KBM-7 (cell line): ENCODE data around the gene HLA-G.
"Not testable (repeated sequence)": the region's sequence is repeated elsewhere in the genome, so short reads cannot be mapped to it uniquely, and the experiment has no call there.

Experiments used
- DNase-seq: peaks from one replicate; pipeline ENCODE4 v3.0.0-alpha.2; 2015
- in situ Hi-C: fragments of 300-500 bp; cut with MboI; formaldehyde crosslinking; loops from 2 replicates; pipeline ENCODE4 v1.14.3; 2020; ENCODE audit warnings: low sequenced_read_pairs, low pct_unique_long_range_greater_than_20kb, mixed read lengths

Gene HLA-G

DNA sequence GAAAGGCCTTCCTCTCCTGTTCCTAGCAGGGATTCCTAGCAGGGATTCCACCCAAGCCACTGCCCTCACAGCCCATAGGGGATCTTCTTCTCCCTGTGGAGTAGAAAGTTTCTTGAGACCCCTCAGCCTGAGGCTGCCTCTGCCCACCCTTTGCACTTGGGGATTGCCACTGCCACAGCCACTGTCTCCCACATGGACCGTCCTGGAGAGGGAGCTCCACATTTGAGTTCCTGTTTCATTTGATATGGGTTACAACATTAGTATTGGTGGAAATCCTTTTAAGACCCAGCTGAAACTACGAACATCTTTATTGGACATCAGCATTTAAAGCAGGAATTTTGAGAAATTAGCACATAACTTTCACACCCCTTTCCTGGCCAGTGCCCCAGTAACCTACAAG is 25.6 kb downstream of the HLA-G start:
- in situ Hi-C loops = no loop called here
- DNase-seq = no peak

DNA sequence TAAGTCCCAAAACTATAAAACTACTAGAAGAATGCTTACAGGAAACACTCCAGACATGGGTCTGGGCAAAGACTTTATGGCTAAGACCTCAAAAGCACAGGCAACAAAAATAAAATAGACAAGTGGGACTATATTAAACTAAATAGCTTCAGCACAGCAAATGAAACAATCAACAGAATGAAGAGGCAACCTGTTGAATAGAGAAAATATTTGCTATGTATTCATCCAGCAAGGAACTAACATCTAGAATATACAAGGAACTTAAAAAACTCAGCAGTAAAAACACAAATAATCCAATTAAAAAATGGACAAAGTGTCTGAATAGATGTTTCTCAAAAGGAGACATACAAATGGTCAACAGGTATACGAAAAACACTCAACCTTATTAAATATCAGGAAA is 30.4 kb downstream of the HLA-G start:
- DNase-seq = no peak
- in situ Hi-C loops = no loop called here

DNA sequence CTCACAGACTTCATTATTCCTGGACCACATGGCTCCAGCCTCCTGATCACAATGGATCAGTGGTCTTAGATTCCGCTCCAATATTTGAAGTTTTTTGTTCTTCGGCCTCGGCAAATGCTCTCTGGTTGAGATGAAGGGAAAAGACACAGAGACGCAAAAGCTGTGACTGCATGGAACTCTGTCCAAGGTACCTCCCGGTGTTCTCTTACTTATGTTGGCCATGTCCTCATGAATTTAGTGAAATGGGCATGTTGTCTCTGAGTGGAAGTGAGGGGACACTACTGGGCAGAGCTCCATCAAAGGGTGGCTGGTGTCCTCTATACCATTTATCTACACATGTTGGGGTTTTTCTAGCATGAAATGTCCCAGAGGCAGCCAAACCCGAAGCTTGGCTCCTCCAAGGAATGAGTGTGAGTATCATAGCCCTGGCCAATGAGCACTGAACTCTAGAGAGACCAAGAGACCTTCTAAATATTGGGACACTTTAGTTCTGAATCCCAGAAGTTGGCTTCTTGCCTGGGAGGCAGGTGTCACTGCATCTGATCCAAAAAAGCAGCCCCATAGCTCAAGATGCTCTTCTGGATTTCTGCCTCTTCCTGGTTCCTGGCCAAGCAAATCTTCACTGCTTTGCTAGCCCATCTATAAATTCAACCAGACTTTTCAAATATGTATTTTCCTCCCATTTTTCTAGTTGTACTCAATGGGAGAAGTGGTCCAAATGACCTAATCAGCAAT is 34.1 kb downstream of the HLA-G start:
- DNase-seq = no peak
- in situ Hi-C loops = no loop called here

DNA sequence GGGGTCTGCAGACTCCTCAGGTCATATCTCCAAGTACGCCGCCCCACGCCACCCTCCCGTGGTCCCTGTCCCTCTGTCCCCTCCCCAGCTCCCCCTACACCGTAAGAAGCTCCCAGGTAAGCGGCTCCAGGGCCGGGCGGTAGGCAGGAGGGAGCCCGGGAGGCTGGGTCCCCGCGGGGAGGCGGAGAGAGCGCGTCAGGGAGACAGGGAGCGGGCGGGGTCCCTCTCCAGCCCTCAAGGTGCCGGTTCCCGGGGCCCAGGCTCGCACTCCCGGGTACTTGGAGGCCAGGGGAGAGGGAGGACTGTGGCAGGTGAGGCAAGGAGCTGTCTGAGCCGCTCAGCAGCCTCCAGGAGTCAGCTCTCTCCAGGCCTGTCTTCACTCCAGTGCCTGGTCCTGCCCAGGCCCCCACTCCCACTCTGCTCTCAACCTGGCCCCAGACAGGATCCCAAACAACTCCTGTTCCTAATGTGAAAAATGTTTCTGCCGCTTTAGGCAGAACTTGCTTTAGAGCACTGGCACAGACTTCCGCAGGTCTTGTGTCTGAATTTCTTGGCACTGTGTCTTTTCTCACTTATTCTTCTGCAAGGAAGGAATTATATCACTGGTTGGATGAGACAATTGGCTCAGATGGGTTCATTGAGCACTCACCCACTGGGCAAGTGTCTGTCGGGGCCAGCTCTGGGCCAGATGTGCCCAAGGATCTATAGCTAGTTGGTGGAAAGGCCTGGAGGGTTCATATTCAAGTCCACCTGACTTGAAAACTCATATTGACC is 36.6 kb downstream of the HLA-G start:
- no peak for DNase-seq
- in situ Hi-C loops = no loop called here

DNA sequence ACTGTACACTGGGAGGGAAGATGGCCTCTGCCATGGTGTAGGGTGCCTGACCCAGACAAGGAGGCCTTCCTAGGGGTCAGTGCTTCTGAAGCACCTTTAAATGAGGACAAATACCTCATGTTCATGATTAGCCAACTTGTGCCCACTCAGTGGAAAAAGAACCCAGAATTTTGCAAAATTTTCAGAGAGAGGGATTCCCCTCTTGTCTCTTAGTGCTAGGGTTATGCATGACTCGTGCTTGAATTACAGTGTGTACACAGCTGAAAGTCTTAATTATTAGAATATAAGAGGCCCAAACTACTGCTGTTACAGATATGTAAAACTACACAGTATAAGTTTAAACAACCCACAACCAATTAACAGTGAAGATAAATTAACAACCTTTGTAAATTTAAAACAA is 38.0 kb downstream of the HLA-G start:
- in situ Hi-C loops = no loop called here
- DNase-seq = no peak

DNA sequence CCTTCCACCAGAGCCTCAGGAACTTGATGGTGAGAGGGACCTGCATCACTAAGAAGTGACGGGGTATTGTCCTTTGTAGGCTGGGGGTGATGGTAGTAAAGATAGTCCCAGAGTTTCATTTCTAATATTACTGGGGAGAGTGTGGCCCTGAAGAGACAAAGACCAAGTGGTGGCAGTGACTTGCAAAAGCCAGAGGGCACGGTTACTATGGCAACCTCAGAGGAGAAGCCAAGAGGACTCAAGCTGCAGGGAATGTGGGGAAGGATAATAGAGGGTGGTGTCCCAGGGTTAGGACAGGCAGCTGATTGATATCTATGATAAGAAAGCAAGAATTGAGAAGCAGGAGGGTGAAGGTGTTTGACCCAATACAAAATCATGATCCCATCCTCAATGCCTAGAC is 42.5 kb downstream of the HLA-G start:
- in situ Hi-C loops = no loop called here
- DNase-seq = no peak

DNA sequence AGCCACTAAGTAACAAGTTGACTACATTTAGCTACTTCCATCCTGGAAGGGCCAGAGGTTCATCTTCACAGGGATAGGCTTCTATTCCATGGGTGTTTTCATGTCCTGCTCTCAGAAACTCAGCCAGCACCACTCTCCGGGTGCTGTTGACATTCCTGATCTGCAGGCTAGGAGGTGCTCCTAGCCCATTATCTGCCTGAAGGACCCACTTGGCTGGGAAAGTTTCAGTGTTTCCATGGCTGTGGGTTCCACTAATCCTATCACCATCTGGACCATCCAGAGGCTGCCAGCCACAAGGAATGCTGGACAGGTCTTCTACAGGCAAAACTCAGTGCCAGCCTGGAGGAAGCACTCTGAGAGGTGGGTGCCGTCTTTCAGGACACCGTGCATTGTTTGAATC is 45.2 kb downstream of the HLA-G start:
- in situ Hi-C loops = no loop called here

DNA sequence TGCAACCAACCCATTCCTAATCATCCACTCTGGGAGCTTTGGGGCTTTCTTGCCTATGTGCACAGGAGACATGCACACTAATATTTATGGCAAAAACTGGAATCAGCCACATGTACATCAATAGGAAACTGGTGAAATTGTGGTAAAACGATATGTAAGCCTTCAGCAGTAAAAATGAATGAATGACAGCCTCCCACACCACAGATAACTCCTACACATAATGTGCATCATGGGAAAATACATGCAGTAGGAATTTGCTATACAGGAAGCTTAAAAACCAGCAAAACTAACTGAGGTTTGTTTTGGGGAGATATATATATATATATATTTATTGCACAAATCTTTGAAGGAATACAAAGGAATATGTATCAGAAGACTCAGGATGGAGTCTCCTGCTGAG is 47.6 kb downstream of the HLA-G start:
- DNase-seq = no peak
- in situ Hi-C loops = no loop called here

More for the DNA sequence above, 45.2 kb downstream of the HLA-G start:
- no peak for DNase-seq

DNA sequence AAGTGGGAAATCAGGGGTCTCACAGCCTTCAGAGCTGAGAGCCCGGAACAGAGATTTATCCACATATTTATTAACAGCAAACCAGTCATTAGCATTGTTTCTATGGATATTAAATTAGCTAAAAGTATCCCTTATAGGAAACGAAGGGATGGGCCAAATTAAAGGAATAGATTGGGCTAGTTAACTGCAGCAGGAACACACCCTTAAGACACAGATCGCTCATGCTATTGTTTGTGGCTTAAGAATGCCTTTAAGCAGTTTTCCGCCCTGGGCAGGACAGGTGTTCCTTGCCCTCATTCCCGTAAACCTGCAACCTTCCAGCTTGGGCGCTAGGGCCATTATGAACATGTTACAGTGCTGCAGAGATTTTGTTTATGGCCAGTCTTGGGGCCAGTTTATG is 48.1 kb downstream of the HLA-G start:
- in situ Hi-C loops, DNase-seq: not testable (repeated sequence)
